ENCODE data around the gene MYRF.

The MYRF gene

DNA sequence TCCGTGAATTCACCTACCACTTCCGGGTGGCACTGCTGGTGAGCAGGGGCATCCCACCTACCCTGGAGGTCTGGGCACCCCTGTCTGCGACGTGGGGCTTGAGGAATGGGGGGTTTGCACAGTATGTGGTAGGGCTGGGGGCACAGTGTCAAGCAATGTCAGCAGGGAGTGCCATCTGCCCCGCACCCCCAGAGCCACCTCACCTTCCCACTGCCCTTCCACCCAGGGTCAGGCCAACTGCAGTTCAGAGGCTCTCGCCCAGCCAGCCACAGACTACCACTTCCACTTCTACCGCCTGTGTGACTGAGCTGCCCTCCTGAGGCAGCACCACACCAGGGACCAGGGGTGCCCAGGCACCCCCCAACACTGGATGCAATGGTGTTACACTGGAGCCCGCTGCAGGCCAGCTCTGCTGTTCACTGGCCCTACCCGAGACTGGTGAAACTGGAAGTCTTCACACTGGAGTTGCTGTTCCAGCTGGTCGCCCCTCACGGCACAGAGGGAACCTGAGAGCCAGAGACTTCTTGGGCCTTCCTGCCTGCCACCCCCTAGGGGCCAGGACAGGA lies 33.5 kb downstream of the MYRF start:
- Histone ChIP-seq H3K9me3 (ENCODE audit: control insufficient read depth, low read length) (no peaks in the 10 kb centered on the region), H3K4me1 (ENCODE audit: control insufficient read depth, insufficient read depth, low read length) (peaks cover 11% of the 10 kb centered on the region), H3K27me3 (ENCODE audit: control insufficient read depth, insufficient read depth, low read length) (no peaks in the 10 kb centered on the region), H3K4me3 (ENCODE audit: low read length) (no peak overlapping the region), H3K9ac (ENCODE audit: low read length) (no peak overlapping the region), H3K36me3 (ENCODE audit: control insufficient read depth, insufficient read depth, low read length) (peaks cover 10% of the 10 kb centered on the region)

DNA sequence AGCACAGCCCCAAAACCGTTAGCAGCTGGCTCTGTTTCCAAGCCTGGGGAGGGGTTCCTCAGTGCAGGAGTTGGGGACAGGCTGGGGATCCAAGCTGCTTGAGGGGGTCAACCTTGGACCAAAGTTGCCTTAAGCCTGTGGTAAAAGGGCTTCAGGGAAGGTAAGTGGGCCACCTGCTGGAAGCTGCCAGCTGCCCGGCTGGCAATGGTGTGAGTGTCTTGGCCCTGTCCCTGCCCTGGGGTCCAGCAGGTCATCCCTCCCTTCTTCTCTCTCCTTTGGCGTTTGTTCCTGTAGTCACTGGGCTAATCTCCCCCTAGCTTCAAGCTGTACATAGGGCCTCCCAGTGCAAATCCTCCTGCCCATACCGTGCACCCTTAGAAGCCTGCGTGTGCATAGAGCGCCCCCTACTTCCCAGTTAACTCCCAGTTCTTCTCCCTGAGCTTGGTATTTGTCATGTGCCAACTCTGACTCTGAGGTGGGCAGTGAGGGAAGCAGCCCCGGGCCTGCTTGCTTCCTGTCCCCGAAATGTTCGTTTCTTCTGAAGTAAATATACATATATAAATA lies 35.6 kb downstream of the MYRF start:
- no peak overlapping the region for H3K9ac ChIP-seq (ENCODE audit: low read length)
- peaks cover 10% of the 10 kb centered on the region for H3K36me3 ChIP-seq (ENCODE audit: control insufficient read depth, insufficient read depth, low read length)
- H3K4me1 ChIP-seq (ENCODE audit: control insufficient read depth, insufficient read depth, low read length) = peaks cover 19% of the 10 kb centered on the region
- H3K27me3 ChIP-seq (ENCODE audit: control insufficient read depth, insufficient read depth, low read length) = no peaks in the 10 kb centered on the region
- no peak overlapping the region for H3K4me3 ChIP-seq (ENCODE audit: low read length)
- no peaks in the 10 kb centered on the region for H3K9me3 ChIP-seq (ENCODE audit: control insufficient read depth, low read length)

DNA sequence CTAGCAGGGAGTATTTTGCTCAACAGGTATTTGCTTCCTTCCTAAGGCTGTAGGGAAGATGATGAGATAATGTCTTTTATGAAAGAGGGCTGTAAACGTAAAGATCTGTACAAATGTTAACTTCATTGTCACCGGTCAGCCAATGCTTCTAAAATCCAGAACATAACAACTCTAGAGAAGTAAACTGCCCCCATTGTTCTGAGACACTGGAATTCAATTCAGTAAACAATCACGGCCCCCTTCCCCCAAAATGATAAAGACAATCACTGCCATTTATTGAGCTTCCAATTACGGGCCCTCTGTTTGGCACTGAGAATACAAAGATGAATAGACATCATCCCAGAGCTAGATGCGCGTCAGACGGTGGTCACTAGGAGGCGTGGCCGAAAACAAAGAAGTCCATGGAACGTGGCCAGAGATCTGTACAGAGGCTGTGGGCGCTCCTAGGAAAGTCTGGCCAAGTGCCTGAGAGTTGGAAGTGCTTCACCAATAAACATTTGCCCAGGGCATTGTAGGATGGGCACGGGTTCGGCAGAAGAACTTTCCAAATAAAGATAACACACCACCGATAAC lies 39.4 kb downstream of the MYRF start:
- H3K4me1 ChIP-seq (ENCODE audit: control insufficient read depth, insufficient read depth, low read length) = peaks cover 26% of the 10 kb centered on the region
- H3K9me3 ChIP-seq (ENCODE audit: control insufficient read depth, low read length) = no peaks in the 10 kb centered on the region
- H3K9ac ChIP-seq (ENCODE audit: low read length) = peak overlapping the region; percentile 97
- peaks cover 3% of the 10 kb centered on the region for H3K36me3 ChIP-seq (ENCODE audit: control insufficient read depth, insufficient read depth, low read length)
- no peaks in the 10 kb centered on the region for H3K27me3 ChIP-seq (ENCODE audit: control insufficient read depth, insufficient read depth, low read length)
- H3K4me3 ChIP-seq (ENCODE audit: low read length) = peak overlapping the region; percentile 89

DNA sequence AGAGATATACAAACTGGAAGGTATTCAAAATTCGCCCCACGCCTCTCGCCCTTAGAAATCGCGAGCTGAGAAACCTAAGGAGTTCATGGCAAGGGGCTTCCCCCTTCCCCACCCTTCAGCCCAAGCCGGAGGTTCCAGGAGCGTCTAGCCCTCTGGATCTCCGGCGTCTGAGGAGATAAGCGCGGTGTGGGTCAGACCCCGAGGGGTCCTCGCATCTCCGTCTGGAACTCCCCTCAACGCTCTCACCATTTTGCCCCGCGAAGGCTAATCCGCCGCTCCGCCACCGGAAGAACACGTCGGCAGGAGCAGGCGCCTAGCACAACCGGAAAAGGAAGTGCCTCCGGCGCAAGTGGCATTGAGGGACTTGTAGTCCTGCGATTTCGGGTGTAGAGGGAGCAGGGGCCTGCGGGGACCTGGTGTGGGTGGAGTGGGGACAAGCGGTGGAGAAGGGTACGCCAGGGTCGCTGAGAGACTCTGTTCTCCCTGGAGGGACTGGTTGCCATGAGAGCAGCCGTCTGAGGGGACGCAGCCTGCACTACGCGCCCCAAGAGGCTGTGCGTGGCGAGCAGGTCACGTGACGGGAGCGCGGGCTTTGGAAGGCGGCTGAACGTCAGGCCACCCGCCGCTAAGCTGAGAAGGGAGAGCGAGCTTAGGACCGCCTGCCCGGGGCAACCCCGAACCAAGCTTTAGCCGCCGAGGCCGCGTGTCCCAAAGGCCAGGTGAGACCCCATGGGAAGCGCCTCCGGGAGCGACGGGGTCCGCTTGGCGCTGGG lies 40.1 kb downstream of the MYRF start, which contains the start of the genes FEN1 and TMEM258:
FEN1 (plus strand) TSS at position 602 of the 773 bp plus-strand sequence. CDS start 2,451 bp downstream, outside the sequence.
TMEM258 (minus strand) TSS at position 290 of the 773 bp plus-strand sequence; CDS start at position 249, 41 bp downstream.
- H3K36me3 ChIP-seq (ENCODE audit: control insufficient read depth, insufficient read depth, low read length) = no peaks in the 10 kb centered on the region
- peak within 1 kb of the TSS; percentile 97 for H3K9ac ChIP-seq (ENCODE audit: low read length)
- H3K4me3 ChIP-seq (ENCODE audit: low read length) = peak within 1 kb of the TSS; percentile 89
- no peaks in the 10 kb centered on the region for H3K9me3 ChIP-seq (ENCODE audit: control insufficient read depth, low read length)
- H3K27me3 ChIP-seq (ENCODE audit: control insufficient read depth, insufficient read depth, low read length) = no peaks in the 10 kb centered on the region
- peaks cover 26% of the 10 kb centered on the region for H3K4me1 ChIP-seq (ENCODE audit: control insufficient read depth, insufficient read depth, low read length)

DNA sequence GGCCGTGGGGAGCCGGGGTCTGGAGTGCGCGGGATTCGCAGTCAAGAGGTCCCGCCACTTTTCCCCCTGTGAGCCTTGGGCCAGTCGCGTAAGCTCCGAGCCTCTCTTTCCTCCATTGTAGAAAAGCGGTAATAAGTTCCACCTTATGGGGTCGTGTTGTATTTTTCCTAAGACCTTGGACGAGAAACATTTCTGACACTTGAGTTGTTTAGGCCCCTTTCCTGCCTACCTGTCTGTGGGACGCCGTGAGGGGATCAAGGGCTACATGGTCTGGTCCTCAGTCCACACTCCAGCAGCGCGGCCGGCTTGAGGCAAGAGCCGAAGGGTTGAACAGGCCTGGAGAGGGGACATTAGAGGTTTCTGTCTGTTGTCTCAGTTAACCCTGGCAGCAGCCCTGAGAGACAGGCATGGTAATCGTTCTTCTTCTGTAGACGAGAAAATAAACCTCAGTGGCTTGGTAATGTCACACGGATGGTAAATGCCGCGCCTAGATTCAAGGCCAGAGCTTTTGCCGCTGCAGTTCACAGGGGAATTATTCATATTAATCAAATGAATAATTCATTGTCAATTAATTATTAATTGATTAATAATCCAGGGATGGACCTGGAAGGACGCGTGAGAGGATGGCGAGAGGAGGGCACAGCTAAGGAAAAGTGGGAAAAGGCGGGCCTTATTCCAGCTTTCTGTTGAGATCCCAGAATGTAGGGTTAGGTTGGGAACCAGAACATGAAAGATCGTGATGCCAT lies 40.8 kb downstream of the MYRF start:
- Histone ChIP-seq H3K9ac (ENCODE audit: low read length) (peak overlapping the region; percentile 97), H3K36me3 (ENCODE audit: control insufficient read depth, insufficient read depth, low read length) (no peaks in the 10 kb centered on the region), H3K27me3 (ENCODE audit: control insufficient read depth, insufficient read depth, low read length) (no peaks in the 10 kb centered on the region), H3K4me1 (ENCODE audit: control insufficient read depth, insufficient read depth, low read length) (peaks cover 21% of the 10 kb centered on the region), H3K4me3 (ENCODE audit: low read length) (peak overlapping the region; percentile 89), H3K9me3 (ENCODE audit: control insufficient read depth, low read length) (no peaks in the 10 kb centered on the region)

DNA sequence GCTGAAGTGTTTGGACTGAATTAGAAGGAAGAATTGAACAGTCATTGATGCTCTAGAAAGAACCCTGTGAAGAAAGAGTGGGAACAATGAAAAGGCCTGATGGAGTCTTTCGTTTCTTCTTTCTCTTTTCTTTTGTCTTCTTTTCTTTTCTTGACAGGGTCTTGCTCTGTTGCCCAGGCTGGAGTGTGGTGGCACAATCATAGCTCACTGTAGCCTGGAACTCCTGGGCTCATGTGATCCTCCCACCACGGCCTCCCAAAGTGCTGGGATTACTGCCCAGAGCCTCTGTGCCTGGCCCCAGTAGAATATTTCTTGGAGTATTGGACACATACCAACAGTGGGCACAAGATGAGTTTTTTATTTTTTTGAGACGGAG lies 41.4 kb downstream of the MYRF start:
- Histone ChIP-seq H3K4me3 (ENCODE audit: low read length) (no peak overlapping the region), H3K36me3 (ENCODE audit: control insufficient read depth, insufficient read depth, low read length) (no peaks in the 10 kb centered on the region), H3K4me1 (ENCODE audit: control insufficient read depth, insufficient read depth, low read length) (peaks cover 16% of the 10 kb centered on the region), H3K9me3 (ENCODE audit: control insufficient read depth, low read length) (no peaks in the 10 kb centered on the region), H3K9ac (ENCODE audit: low read length) (no peak overlapping the region), H3K27me3 (ENCODE audit: control insufficient read depth, insufficient read depth, low read length) (no peaks in the 10 kb centered on the region)

DNA sequence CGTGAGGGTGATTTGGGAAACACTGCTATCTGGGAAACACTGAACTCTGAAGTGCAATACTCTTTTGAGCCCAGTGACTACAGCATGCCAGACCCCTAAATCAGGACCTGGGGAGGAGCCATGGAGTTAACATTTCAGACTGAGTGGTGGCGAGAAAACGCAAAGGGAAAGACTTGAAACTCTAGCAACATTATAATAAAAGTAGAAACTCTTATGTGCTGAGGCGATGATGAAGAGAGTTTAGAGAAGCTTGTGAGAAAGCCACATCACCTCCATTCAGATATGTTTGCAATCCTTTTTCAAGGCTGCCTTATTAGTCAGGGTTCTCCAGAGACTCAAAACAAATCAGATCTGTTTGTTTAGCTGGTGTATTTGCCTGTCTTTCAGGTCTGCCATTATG lies 42.1 kb downstream of the MYRF start:
- Histone ChIP-seq H3K4me1 (ENCODE audit: control insufficient read depth, insufficient read depth, low read length) (peaks cover 16% of the 10 kb centered on the region), H3K27me3 (ENCODE audit: control insufficient read depth, insufficient read depth, low read length) (no peaks in the 10 kb centered on the region), H3K9me3 (ENCODE audit: control insufficient read depth, low read length) (no peaks in the 10 kb centered on the region), H3K4me3 (ENCODE audit: low read length) (no peak overlapping the region), H3K9ac (ENCODE audit: low read length) (no peak overlapping the region), H3K36me3 (ENCODE audit: control insufficient read depth, insufficient read depth, low read length) (no peaks in the 10 kb centered on the region)

DNA sequence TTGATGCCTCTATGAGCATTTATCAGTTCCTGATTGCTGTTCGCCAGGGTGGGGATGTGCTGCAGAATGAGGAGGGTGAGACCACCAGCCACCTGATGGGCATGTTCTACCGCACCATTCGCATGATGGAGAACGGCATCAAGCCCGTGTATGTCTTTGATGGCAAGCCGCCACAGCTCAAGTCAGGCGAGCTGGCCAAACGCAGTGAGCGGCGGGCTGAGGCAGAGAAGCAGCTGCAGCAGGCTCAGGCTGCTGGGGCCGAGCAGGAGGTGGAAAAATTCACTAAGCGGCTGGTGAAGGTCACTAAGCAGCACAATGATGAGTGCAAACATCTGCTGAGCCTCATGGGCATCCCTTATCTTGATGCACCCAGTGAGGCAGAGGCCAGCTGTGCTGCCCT lies 43.0 kb downstream of the MYRF start:
- no peaks in the 10 kb centered on the region for H3K36me3 ChIP-seq (ENCODE audit: control insufficient read depth, insufficient read depth, low read length)

DNA sequence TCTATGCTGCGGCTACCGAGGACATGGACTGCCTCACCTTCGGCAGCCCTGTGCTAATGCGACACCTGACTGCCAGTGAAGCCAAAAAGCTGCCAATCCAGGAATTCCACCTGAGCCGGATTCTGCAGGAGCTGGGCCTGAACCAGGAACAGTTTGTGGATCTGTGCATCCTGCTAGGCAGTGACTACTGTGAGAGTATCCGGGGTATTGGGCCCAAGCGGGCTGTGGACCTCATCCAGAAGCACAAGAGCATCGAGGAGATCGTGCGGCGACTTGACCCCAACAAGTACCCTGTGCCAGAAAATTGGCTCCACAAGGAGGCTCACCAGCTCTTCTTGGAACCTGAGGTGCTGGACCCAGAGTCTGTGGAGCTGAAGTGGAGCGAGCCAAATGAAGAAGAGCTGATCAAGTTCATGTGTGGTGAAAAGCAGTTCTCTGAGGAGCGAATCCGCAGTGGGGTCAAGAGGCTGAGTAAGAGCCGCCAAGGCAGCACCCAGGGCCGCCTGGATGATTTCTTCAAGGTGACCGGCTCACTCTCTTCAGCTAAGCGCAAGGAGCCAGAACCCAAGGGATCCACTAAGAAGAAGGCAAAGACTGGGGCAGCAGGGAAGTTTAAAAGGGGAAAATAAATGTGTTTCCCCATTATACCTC lies 43.6 kb downstream of the MYRF start:
- H3K36me3 ChIP-seq (ENCODE audit: control insufficient read depth, insufficient read depth, low read length) = no peaks in the 10 kb centered on the region
- H3K4me1 ChIP-seq (ENCODE audit: control insufficient read depth, insufficient read depth, low read length) = peaks cover 16% of the 10 kb centered on the region
- no peaks in the 10 kb centered on the region for H3K27me3 ChIP-seq (ENCODE audit: control insufficient read depth, insufficient read depth, low read length)
- H3K9ac ChIP-seq (ENCODE audit: low read length) = no peak overlapping the region
- H3K4me3 ChIP-seq (ENCODE audit: low read length) = no peak overlapping the region
- no peaks in the 10 kb centered on the region for H3K9me3 ChIP-seq (ENCODE audit: control insufficient read depth, low read length)

More for the DNA sequence above, 43.0 kb downstream of the MYRF start:
- Histone ChIP-seq H3K27me3 (ENCODE audit: control insufficient read depth, insufficient read depth, low read length) (no peaks in the 10 kb centered on the region), H3K9ac (ENCODE audit: low read length) (no peak overlapping the region), H3K4me3 (ENCODE audit: low read length) (no peak overlapping the region), H3K9me3 (ENCODE audit: control insufficient read depth, low read length) (no peaks in the 10 kb centered on the region), H3K4me1 (ENCODE audit: control insufficient read depth, insufficient read depth, low read length) (peaks cover 16% of the 10 kb centered on the region)

DNA sequence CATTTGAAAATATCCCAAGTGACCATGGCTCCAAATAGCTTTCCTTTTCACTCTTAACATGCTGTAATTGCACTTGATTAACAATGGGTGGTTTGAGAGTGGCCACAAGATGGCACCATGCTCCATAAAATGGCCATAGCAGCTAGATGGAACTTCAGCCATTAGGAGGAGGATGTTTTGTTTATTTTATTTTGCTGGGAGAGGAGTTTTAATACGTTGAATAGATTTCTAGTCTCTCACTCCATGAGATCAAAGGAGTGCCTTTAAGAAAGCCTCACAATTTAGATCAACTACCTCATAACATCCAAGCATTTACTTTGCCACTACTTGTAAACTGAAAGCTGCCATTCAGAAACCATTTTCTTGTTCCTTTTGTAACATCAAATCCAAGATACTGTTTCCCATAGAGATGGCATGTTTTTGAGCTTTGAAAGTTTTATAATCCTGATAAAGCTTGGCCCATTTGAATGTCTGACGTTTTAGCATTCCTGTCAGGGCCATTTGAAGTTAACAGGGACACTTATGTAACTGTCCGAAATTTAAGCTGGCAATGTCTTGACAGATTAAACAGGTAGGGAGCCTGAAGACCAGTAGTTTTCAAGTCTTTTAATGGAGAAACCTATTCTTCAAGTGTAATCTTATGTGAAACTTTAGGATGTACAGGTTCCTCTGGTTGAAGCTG lies 45.0 kb downstream of the MYRF start:
- Histone ChIP-seq H3K4me1 (ENCODE audit: control insufficient read depth, insufficient read depth, low read length) (peaks cover 8% of the 10 kb centered on the region), H3K27me3 (ENCODE audit: control insufficient read depth, insufficient read depth, low read length) (no peaks in the 10 kb centered on the region), H3K36me3 (ENCODE audit: control insufficient read depth, insufficient read depth, low read length) (no peaks in the 10 kb centered on the region), H3K4me3 (ENCODE audit: low read length) (no peak overlapping the region), H3K9me3 (ENCODE audit: control insufficient read depth, low read length) (no peaks in the 10 kb centered on the region), H3K9ac (ENCODE audit: low read length) (no peak overlapping the region)
